Inferior parietal cortex (tissue), 1 donor: Measurements from ENCODE around the gene DLGAP3.

Experiments
- DNase-seq: peaks from one replicate; pipeline ENCODE4 v3.0.0-alpha.2; 2016; ENCODE audit errors: extremely low spot score

DLGAP3 gene

DNA sequence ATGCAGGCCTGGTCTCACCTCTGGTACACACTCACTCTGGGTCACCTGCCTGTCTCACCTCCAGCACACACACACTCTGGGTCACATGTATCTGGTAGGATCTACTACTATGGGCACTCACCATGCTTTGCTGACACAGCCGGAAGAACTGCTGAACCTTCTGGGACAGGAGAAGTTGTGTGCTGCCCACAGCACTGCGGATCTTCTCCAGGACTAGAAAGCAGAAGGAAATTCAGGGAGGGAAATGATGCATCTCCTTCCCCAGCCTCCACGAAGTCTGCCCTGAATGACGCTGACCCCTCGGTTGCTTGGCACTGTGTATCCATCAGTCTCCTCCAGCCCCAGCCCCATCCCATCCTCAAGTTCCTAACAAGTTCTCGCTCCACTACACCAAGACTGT is 62.0 kb downstream of the DLGAP3 start:
- DNase-seq, result no peak

DNA sequence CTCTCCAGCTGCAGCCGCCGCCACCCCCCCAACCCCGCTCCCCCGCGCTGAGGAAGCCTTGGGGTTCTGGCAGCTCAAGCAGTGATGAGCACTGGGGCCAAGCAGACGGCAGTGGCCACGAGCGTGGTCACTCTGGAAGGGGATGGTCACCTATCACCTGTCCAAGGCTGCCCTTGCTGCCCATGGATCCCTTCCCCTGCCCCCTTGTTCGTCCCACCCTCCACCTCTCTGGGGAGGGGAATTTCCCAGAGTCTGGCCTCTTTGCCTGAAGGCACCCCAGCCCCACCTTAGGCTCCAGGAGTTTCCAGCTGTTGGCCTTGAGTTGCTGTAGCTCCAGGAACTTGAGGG is 62.7 kb downstream of the DLGAP3 start:
- no peak for DNase-seq

DNA sequence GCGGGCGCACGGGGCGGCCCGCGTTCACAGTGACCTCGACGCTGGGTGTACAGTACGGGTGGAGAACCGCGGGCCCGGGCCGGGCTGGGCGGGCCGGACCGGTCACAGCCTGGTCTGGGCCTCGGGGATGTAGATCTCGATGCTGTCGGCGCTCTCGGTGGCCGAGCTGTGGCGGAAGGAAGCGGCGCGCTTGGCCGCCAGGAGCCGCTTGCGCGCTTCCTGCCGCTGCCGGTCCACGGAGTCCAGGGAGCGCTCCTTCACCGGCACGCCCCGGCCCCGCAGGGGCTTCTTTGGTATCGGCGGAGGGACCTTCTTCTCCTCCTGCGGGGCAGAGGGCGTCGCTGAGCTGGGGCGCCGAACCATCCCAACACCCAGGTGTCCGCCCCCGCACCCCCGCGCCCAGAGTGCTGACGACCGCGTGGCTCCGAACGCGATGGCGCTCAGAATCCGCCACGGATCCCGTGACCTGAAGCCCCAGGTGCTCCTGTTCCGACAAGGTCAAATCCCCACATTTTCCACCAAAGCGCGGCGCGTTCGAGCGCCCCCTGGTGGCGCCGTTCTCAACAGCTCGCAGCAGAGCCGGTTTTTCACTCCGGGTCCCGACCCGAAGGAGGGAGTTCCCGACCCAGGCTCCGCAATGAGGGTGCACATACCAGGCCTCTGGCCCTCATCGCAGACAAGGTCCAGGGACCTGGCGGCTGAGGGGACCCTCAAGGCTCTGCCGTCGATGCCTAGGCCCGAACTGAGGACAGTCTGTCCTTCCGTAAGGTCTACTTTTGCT is 63.3 kb downstream of the DLGAP3 start:
- peak; percentile 78 for DNase-seq

DNA sequence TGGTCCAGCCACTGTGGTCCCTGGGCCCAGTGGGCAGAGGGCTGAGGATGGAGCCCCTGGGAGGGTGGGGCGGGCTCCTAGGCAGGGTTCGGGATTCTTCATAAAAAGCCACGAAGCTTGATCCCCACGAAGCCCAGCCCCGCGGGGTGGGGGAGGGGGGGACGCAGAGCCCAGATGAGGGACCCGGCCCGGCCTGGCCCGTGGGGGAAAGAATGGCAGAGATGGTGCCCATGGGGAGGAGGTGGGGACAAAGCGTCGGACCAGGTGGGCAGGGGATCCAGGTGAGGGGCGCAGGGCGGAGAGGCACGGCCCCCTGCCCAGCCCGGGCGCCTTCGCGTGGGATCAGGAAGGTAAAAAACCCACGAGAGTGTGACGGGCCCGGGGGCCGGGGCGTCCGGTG is 63.9 kb downstream of the DLGAP3 start:
- no peak for DNase-seq

DNA sequence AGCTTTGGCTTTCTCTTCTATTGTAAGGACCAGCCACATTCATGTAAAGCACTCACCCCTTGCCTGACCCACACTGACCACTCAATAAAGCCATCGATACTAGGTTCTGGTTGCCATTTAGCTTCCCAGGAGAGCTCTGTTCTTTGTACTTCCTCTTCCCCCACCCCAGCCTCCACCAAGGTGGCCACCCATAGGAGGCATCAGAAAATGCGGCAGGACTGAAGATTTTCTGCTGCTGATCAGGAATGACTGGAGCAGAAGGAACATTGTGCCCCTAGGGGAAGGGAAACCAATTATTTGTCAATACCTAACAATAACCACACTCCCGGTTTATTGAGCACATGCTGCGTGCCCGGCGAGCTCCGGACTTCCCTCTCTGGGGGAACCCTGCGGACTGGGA is 64.7 kb downstream of the DLGAP3 start:
- no peak for DNase-seq

DNA sequence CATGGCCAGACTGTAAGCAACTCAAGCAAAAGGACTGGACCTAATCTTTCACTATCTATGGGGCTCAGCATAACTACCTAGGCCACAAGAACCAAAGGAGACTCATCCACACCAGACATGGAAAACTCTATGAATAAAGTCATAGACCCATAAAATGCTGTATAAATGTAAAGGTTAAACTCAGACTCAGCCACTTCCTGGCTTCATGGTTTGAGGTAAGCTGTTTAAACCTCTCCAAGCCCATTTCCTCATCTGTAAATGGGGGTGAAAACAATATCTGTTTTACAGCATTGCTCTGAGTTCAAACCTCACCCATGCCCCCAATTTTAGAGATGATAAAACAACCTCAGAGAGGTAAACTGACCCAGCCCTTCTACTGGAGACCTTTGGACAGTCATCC is 65.9 kb downstream of the DLGAP3 start:
- no peak for DNase-seq

DNA sequence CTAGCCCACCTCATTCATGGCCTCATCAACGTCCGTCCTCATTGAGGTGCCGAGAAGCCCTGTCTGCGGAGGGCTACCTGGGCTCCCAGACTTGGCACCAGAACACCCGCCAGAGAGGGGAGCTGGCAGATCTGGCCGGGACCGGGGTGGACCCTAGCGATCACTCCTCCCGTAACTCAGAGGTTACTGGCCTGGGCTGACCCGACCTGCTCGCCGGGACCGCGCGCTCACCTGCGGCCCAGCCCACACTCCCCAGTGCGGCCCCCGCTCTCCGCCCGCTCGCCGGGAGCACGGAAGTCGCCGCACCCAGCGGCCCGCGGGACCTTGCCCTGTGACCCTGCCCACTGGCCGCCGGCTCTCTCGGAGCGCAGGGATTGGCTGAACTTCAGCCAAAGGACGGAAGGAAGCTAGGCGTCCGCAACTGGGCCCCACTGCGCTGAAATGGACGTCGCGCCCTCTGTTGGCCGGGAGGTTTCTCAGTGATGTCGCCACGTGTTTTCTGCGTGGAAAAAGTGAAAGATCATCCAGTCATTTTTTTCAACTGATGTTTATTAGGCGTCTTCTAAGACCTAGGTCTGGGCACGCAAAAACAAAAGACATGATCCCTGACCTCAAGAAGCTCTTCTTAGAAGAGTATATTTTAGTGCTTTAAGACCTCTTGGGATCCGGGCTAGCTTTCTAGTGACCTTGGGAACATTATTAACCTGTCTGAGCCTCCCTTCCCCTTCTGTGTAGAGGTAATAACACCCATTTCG is 69.8 kb downstream of the DLGAP3 start, which contains the start of gene SMIM12:
TSS of gene SMIM12 (minus strand) at position 304 of the 755 bp plus-strand sequence. CDS start 3,772 bp downstream, outside the sequence.
- peak; percentile 96 for DNase-seq

DNA sequence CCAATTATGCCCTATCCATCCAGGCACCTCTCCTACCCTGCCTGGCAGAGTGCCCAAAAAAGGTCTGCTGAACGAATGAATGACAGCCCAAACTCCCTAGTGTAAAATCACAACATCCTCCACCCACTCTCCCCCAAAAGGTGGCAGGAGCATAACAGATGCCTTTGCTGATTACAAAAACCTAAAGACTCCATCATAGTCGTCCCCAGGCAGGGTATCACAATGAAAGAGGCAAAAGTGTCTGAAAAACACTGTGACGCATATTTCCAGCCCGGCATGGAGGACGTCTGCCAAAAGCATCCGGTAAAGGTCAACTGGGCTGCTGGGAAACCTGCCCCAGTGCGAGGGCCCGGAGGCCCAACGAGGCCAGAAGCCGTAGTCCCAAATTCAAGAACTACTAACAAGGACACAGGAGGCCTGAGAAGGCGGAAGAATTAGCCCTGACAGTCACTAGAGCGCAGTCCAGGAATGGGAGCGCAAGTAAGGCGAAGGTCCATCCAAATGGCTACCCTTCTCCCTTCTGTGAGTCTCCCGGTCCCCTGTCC is 70.5 kb downstream of the DLGAP3 start:
- DNase-seq, result no peak

DNA sequence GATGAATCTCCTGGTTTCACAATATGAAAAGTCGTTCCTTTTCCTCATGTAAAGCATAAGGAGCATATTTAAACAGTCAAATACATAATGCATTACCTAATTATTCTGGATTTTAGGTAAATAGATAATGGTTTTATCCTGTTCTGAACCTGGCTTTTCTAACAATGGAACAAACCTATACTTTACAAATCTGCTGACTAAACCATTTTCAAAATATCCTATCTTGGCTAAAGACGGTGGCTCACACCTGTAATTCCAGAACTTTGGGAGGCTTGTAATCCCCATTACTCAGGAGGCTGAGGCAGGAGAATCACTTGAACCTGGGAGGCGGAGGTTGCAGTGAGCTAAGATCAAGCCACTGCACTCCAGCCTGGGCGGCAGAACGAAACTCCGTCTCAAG is 72.8 kb downstream of the DLGAP3 start:
- DNase-seq, result no peak

DNA sequence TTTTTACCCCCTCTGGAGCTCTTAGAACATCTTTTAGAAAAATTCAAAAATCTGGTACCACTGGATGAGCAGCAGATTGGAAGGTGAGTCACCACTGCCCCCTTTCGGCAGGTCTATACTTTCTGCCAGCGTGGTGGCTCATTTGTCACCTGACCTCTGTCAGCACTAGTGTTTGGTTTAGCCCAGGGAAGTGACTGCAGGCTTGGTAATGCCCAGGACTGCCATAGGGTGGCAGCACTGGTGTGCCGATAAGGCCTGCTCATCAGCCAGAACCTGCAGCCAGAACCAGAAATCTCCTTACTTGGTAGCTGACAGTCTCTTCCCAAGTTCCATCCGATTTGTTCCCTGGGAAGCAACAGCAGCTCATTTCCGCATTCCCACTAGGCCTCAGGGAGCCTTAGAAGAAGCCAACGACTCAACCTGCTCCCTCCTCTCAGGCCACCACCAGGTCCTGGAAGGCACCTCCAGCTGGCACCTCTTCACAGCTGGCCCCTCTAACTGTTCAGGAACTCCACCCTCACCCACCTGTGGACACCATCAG is 76.7 kb downstream of the DLGAP3 start:
- peak; percentile 92 for DNase-seq

DNA sequence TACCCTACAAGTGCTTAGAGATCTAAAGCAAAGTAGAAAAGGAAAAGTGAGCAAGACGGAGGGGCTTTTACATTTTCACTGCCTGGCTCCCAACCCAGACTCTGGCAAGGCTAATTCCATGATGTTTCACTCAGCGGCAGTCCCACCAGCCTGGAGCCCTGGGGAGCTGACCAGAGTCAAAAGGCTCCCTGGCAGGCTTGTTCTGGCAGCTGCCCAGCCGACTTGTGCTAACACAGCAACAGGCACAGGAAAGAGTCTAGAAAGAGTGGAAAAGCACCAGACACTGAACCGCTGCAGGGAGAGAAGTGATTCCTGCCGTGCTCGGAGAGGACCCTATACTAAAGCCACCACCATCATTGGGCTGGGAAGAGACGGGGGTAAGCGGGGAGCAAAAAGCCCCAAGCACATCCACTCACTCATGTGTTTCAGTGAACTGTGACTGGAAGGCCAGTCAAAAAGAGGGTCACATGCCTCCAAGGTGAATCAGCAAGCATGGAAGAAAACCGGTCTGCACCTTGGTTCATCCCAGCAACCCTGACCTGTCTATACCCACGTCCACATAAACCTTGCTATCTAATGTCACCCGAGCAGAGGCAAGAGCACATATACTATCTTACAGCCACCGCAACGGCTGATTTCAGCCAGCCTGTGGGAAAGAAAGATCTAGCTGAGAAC is 77.9 kb downstream of the DLGAP3 start:
- DNase-seq, result no peak

DNA sequence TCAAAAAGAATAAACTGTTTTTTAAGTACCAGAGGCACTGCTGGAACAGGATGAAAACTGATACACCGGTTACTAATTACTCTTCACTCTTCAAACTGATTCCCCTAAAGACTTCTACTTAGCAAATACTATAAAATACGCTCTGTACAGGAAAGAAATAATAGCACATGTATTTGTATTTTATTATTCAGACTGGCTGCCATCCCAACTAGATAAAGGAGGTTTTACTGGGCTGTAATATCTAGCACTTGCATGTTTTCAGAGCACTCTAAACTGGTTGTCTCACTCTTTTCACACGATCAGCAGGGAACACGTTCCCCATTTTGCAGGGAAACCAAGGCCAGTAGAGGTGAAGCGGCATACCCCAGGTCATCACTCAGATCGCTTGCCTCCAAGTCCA is 79.1 kb downstream of the DLGAP3 start:
- DNase-seq, result no peak

DNA sequence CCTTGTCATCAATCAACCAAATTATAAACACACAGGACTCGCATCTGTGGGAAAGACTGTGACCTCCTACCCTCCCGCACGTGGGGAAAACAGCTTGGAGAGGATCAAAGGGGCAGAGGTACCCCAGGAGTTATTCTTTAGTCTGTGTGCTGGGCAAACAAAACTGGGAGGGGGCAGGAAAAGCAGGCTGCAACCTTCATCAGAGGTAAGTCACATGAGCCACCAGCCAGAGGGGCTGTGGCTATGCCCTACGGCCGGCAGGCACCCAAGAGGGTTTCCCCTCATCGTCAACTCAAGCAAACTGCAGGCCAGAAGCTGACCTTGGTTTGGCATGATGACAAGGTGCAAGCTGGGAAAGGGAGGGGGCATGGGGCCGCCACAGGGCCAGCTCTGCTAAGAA is 82.4 kb downstream of the DLGAP3 start:
- DNase-seq, result no peak

DNA sequence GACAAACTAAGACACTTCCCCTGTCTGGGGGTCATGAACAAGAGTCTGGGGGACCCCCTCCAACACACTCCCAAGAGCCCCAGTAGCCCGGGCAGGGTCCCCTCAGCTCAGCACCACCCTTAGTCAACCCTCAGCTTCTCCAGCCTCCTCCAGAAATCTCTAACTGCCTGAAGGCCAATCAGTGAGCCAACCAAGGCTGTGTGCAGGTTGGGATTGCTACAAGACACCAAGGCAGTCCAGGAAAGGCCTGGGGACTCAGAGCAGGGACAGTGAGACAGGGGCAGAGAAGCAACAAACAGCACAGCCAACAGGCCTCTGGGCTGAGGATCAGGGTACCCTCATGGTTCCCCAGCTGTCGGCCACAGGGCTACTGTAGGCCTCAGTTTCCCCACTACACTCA is 83.2 kb downstream of the DLGAP3 start:
- no peak for DNase-seq

DNA sequence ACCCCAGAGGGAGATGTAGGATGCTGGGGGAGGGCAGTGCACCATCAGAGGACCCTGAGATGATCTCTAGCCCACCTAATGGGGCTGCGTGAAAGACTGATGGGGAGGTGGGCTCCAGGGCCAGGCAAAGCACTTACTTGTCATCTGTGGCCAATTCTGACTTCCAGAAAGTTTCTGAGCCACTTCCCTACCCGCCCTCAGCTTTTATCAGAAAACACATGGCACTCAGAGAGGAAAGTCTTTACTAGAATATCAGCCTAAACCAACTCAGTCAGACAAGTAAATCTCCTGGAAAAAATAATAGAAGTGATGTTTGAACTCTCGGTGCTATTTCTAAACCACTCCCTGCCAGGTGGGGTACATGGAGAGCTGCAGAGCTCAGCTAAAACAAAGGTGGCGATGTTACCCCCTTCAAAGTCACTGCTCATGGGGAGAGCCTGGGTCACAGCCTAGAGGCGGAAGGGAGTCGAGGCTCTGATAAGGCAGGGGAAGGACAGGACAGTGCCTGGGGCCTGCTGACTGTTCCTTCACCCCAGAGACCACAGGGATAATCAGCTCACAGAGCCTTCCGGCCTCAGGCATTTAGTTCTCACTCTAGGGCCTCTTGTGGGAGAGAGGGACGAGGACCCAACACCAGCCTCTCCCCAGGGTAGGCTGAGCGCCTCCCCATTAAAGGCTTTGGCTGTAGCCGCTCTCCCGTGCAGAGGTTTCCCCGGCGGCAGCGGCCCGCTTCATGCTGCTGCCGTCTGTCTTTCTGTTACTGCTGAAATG is 84.1 kb downstream of the DLGAP3 start:
- no peak for DNase-seq

DNA sequence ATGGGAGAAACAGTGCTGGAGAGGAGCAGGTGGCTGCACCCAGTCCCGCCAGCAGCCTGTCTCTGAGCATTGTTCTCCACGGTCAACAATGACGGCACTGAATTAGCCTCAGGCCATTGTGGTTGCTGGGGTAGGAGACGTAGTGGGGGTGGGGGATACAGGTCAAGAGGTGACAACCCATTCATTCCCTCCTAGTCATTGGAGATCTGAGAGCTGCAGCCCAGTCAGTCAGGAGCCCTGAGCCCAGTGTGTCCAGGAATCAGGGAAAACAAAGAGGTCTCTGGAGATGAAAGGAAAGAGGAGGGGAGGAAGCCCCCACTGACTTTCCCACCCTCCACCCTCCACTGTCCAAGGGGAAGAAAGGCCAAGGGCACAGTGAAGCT is 85.2 kb downstream of the DLGAP3 start:
- DNase-seq, result no peak

DNA sequence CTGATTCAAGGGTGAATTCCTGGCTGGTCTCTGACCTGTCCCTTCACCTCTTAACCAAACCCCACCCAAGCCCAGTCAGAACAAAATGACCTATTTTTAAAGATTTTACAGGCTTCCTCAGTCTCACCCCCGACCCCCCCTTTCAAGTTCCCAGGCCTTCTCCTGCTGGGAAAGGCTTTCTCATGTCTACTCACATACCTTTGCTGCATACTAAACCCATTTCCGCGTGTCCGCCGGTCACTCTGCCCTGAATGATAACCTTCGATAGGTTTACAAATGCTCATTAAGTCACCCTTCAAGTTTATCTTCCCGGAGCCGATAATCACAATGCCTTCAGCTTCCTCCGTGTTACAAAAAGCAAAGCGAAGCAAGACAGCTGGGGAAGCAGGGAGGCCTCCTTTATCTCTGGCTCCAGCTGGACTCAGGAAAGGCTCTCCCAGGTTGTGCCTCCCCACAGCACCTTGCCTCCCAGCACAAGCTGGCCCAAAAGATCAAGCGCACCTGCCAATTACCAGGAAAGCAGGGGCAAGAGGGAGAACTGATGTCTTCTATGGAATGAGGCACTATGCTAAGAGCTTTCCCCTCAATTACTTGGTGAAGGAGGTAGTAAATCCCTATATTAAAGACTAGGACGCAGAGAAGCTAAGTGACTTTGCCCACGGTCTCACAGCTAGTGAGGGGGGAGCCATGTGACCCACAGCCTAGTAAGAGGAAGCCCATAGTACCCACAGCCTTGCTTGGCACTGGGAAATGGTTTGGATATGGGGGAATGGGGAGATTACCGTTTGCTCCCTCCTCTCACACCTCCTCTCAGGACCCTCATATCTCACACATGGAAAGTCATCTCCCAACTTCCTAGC is 85.8 kb downstream of the DLGAP3 start:
- DNase-seq, result no peak

DNA sequence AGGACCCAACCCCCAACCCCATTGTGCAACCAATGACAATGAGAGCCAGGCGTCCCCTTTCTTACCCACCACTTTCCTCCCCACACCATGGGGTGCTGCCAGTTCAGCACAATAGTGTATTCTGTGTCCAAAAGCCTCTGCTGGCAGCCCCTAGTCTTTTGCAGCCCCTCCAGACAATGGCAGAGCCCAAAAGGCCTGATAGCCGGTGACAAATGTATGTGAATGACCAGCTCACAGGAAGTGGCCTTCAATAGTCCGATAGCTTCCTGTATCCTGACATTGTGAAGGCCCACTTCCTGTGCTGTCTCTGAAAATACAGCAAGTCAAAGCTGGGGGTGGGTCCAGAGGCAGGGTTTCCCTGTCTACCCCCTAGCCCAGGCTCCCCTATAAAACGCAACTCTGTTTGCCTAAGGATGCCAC is 86.5 kb downstream of the DLGAP3 start:
- DNase-seq, result no peak

DNA sequence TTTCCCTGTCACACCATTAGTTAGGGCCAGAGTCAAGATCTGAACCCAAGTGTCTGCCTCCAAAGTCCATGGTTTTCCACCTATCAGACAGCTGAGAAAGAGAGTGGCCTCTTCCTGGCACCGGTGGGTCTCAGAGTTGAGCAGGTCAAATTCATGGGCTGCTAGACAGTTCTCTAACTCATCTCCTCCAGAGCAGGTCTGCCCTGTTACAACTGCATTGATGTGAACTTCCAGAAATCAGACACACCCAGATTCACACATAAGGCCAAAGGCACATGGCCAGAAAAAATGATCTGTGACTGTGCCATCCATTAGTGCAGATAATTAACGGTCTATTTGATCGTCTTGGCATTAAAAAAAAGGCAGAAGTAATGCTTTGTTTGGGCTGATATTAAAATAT is 87.4 kb downstream of the DLGAP3 start:
- DNase-seq, result no peak

DNA sequence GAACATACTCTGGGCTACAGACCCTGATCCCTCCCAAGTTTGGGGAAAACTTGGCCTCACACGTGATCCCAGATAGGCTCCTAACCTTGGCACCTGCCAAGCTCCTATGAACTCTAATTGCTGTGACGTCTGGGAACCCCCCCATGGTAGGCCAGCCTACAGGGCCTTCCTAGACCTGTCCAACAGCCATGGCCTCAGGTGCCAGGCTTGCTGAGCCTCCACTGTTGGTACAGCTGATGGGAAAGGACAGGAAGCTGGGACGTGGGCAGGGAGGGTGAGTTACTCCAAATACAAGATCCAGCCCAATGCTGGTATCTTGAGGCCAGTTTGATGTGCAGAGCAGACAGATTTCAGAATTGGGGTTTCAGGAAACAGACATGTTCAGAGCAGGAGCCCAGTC is 89.0 kb downstream of the DLGAP3 start:
- DNase-seq, result no peak
